ENCODE results near the gene PDE4C. TPM values are rescaled to one million over a fixed set of nuclear protein-coding genes. Genes with fewer than 3 reads are reported as not detected.

The PDE4C gene
- total RNA-seq = not detected

GRCh38 chr19:18225702-18226468, at the start of gene PDE4C:
PDE4C (minus strand) TSS chr19:18226438; CDS start chr19:18226415, 23 bp downstream.
- ChIA-PET POLR2A (interaction anchor here (0.6 kb wide), 1 partner anchor 167 kb away, joined by 3 read pairs; no protein-coding TSS in a partner anchor), CTCF (interaction anchor here (1.2 to 1.7 kb wide), 2 partner anchors 18 to 163 kb away, joined by 6 to 7 read pairs; no protein-coding TSS in a partner anchor)

GRCh38 chr19:18274781-18275356, 48.6 kb upstream of the PDE4C start:
- CTCF ChIA-PET = interaction anchor here (1.4 to 8.0 kb wide), 3 partner anchors 31 to 53 kb away, joined by 3 to 155 read pairs (median 148); partner anchors contain the start of gene LSM4
- POLR2A ChIA-PET = interaction anchor here (1.2 kb wide), 1 partner anchor 35 kb away, joined by 5 read pairs; no protein-coding TSS in a partner anchor

- ChIA-PET CTCF (interaction anchor here (0.5 to 2.9 kb wide), 3 partner anchors 31 to 60 kb away, joined by 3 to 13 read pairs (median 3); no protein-coding TSS in a partner anchor), POLR2A (no interaction called here)
Measured at GRCh38 chr19:18274219-18274780, 48.1 kb upstream of the PDE4C start, which contains the start of gene IQCN. IQCN (minus strand) TSS chr19:18274452; CDS start chr19:18269478, 4,974 bp downstream.

GRCh38 chr19:18273561-18274218, 47.5 kb upstream of the PDE4C start:
- ChIA-PET CTCF (interaction anchor here (0.5 to 2.9 kb wide), 5 partner anchors 32 to 66 kb away, joined by 3 to 13 read pairs (median 3); no protein-coding TSS in a partner anchor), POLR2A (interaction anchor here (0.6 kb wide), 1 partner anchor 58 kb away, joined by 4 read pairs; no protein-coding TSS in a partner anchor)

- ChIA-PET CTCF (interaction anchor here (0.9 to 2.9 kb wide), 3 partner anchors 50 to 57 kb away, joined by 3 to 13 read pairs (median 4); no protein-coding TSS in a partner anchor), POLR2A (interaction anchor here (0.6 kb wide), 1 partner anchor 33 kb away, joined by 3 read pairs; no protein-coding TSS in a partner anchor)
Measured at GRCh38 chr19:18271433-18271841, 45.2 kb upstream of the PDE4C start.

GRCh38 chr19:18270326-18270725, 44.1 kb upstream of the PDE4C start:
- ChIA-PET CTCF (interaction anchor here (0.7 to 4.7 kb wide), 2 partner anchors 8 to 21 kb away, joined by 3 to 24 read pairs; no protein-coding TSS in a partner anchor), POLR2A (interaction anchor here (0.6 to 1.2 kb wide), 4 partner anchors 9 to 1622 kb away, joined by 3 to 4 read pairs (median 4); no protein-coding TSS in a partner anchor)

GRCh38 chr19:18269070-18269723, 43.0 kb upstream of the PDE4C start:
- ChIA-PET POLR2A (interaction anchor here (1.2 kb wide), 1 partner anchor 58 kb away, joined by 4 read pairs; no protein-coding TSS in a partner anchor), CTCF (interaction anchor here (0.7 to 4.7 kb wide), 2 partner anchors 9 to 59 kb away, joined by 4 to 24 read pairs; no protein-coding TSS in a partner anchor)

GRCh38 chr19:18266771-18267686, 40.8 kb upstream of the PDE4C start:
- POLR2A ChIA-PET = no interaction called here
- CTCF ChIA-PET = interaction anchor here (4.7 kb wide), 1 partner anchor 12 kb away, joined by 24 read pairs; no protein-coding TSS in a partner anchor

GRCh38 chr19:18265582-18265981, 39.3 kb upstream of the PDE4C start:
- POLR2A ChIA-PET = no interaction called here
- CTCF ChIA-PET = no interaction called here

- CTCF ChIA-PET = no interaction called here
- POLR2A ChIA-PET = no interaction called here
Measured at GRCh38 chr19:18264971-18265540, 38.8 kb upstream of the PDE4C start.

GRCh38 chr19:18264137-18264854, 38.1 kb upstream of the PDE4C start:
- ChIA-PET POLR2A (no interaction called here), CTCF (no interaction called here)

- ChIA-PET CTCF (interaction anchor here (0.6 to 2.0 kb wide), 4 partner anchors 12 to 148 kb away, joined by 3 to 7 read pairs (median 4); no protein-coding TSS in a partner anchor), POLR2A (no interaction called here)
Measured at GRCh38 chr19:18263324-18264136, 37.3 kb upstream of the PDE4C start.

GRCh38 chr19:18262917-18263316, 36.7 kb upstream of the PDE4C start:
- CTCF ChIA-PET = interaction anchor here (0.6 to 2.0 kb wide), 4 partner anchors 11 to 149 kb away, joined by 3 to 7 read pairs (median 4); no protein-coding TSS in a partner anchor
- POLR2A ChIA-PET = no interaction called here

- ChIA-PET POLR2A (no interaction called here), CTCF (interaction anchor here (0.5 to 2.0 kb wide), 2 partner anchors 10 to 20 kb away, joined by 3 to 7 read pairs; no protein-coding TSS in a partner anchor)
Measured at GRCh38 chr19:18262144-18262543, 35.9 kb upstream of the PDE4C start.

- POLR2A ChIA-PET = no interaction called here
Measured at GRCh38 chr19:18261474-18261873, 35.2 kb upstream of the PDE4C start.

More at GRCh38 chr19:18261474-18261873, 35.2 kb upstream of the PDE4C start:
- CTCF ChIA-PET = interaction anchor here (1.1 to 2.0 kb wide), 3 partner anchors 10 to 53 kb away, joined by 3 to 7 read pairs (median 6); no protein-coding TSS in a partner anchor

Measured in activated CD8-positive, alpha-beta memory T cell treated with anti-CD3 and anti-CD28 coated beads for 36 hours (primary cell).